Measurements from ENCODE around the gene PUS1.

PUS1 gene

GRCh38 chr12:131905081-131905629 lies 23.9 kb upstream of the PUS1 start:
- Histone ChIP-seq H3K9ac (ENCODE audit: low read length) (no peak overlapping the region), H3K36me3 (ENCODE audit: control insufficient read depth, insufficient read depth, low read length) (no peaks in the 10 kb centered on the region), H3K4me1 (ENCODE audit: control insufficient read depth, insufficient read depth, low read length) (peaks cover 18% of the 10 kb centered on the region), H3K4me3 (ENCODE audit: low read length) (no peak overlapping the region), H3K9me3 (ENCODE audit: control insufficient read depth, low read length) (no peaks in the 10 kb centered on the region), H3K27me3 (ENCODE audit: control insufficient read depth, insufficient read depth, low read length) (no peaks in the 10 kb centered on the region)

DNA sequence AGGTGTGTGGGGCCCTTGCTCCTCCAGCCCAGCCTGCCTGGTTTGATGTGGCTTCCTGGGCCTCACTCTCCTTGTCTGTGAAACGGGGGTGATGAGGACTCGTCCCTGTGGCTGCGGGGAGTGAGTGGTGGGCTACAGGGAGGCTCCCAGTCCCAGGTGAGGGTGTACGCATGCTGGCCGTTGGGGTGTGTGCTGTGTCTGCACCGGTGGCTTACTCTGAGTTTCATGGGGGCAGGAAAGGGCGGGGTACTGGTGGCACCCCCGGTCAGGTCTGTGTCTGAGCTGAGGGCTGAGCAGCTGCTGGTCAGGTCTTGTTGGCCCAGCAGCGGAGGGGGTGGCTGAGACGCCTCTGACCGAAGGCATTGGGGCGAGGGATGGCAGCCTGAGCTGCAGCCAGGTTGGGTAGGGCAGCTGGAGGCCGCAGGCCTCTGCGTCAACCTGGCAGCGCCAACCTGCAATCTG lies 23.4 kb upstream of the PUS1 start:
- peaks cover 18% of the 10 kb centered on the region for H3K4me1 ChIP-seq (ENCODE audit: control insufficient read depth, insufficient read depth, low read length)
- H3K9me3 ChIP-seq (ENCODE audit: control insufficient read depth, low read length): no peaks in the 10 kb centered on the region
- H3K36me3 ChIP-seq (ENCODE audit: control insufficient read depth, insufficient read depth, low read length): no peaks in the 10 kb centered on the region
- no peaks in the 10 kb centered on the region for H3K27me3 ChIP-seq (ENCODE audit: control insufficient read depth, insufficient read depth, low read length)
- H3K4me3 ChIP-seq (ENCODE audit: low read length): no peak overlapping the region
- no peak overlapping the region for H3K9ac ChIP-seq (ENCODE audit: low read length)

GRCh38 chr12:131907379-131908091 lies 21.5 kb upstream of the PUS1 start:
- Histone ChIP-seq H3K9ac (ENCODE audit: low read length) (no peak overlapping the region), H3K4me1 (ENCODE audit: control insufficient read depth, insufficient read depth, low read length) (peaks cover 5% of the 10 kb centered on the region), H3K9me3 (ENCODE audit: control insufficient read depth, low read length) (no peaks in the 10 kb centered on the region), H3K36me3 (ENCODE audit: control insufficient read depth, insufficient read depth, low read length) (no peaks in the 10 kb centered on the region), H3K4me3 (ENCODE audit: low read length) (no peak overlapping the region), H3K27me3 (ENCODE audit: control insufficient read depth, insufficient read depth, low read length) (no peaks in the 10 kb centered on the region)

DNA sequence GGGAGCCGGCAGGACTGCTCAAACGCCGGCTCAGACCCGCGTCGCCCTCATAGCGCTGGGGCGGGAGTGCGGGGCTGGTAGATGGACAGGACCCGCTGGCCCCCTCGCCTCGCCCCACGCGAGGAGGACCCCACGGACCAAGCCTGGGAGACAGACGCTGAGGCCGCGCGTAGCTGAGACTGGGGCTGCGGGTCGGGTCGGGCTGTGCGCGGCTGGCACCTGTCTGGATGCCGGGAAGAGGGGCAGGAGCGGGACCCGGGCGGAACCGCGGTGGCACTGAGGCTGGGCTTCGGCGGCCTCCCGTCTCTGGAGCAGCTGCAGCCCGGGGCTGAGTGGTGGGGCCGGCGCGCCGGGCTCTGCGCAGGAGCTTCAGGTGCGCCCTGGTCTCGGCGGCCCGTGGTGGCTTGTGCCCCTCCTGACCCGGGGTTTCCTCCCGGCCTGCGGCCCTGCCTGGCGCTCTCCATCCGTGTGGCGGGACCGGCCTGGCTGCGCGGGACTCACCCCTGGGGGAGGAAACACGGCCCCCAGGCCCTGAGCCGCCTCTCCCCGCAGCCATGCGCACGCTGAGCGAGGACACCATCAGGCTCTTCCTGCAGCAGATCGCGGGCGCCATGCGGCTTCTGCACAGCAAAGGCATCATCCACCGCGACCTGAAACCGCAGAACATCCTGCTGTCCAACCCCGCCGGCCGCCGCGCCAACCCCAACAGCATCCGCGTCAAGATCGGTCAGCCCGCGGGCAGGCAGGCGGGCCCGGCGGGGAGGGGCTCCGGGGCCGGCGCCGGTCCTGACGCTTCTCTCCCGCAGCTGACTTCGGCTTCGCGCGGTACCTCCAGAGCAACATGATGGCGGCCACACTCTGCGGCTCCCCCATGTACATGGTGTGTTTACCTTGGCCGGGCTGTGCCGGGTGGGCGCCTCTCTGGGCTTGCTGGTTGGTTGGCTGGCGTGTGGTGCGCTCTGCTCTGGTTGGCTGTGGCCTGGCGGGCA lies 20.7 kb upstream of the PUS1 start:
- H3K36me3 ChIP-seq (ENCODE audit: control insufficient read depth, insufficient read depth, low read length): no peaks in the 10 kb centered on the region

GRCh38 chr12:131909081-131909751 lies 19.9 kb upstream of the PUS1 start:
- no peak overlapping the region for H3K9ac ChIP-seq (ENCODE audit: low read length)
- H3K4me3 ChIP-seq (ENCODE audit: low read length): no peak overlapping the region
- no peaks in the 10 kb centered on the region for H3K9me3 ChIP-seq (ENCODE audit: control insufficient read depth, low read length)
- no peaks in the 10 kb centered on the region for H3K27me3 ChIP-seq (ENCODE audit: control insufficient read depth, insufficient read depth, low read length)
- no peaks in the 10 kb centered on the region for H3K36me3 ChIP-seq (ENCODE audit: control insufficient read depth, insufficient read depth, low read length)
- H3K4me1 ChIP-seq (ENCODE audit: control insufficient read depth, insufficient read depth, low read length): no peaks in the 10 kb centered on the region

More for the DNA sequence above, 20.7 kb upstream of the PUS1 start:
- Histone ChIP-seq H3K27me3 (ENCODE audit: control insufficient read depth, insufficient read depth, low read length) (no peaks in the 10 kb centered on the region), H3K9me3 (ENCODE audit: control insufficient read depth, low read length) (no peaks in the 10 kb centered on the region), H3K4me1 (ENCODE audit: control insufficient read depth, insufficient read depth, low read length) (no peaks in the 10 kb centered on the region), H3K9ac (ENCODE audit: low read length) (no peak overlapping the region), H3K4me3 (ENCODE audit: low read length) (no peak overlapping the region)

GRCh38 chr12:131909752-131910219 lies 19.3 kb upstream of the PUS1 start:
- no peak overlapping the region for H3K4me3 ChIP-seq (ENCODE audit: low read length)
- no peaks in the 10 kb centered on the region for H3K36me3 ChIP-seq (ENCODE audit: control insufficient read depth, insufficient read depth, low read length)
- H3K27me3 ChIP-seq (ENCODE audit: control insufficient read depth, insufficient read depth, low read length): no peaks in the 10 kb centered on the region
- H3K9ac ChIP-seq (ENCODE audit: low read length): no peak overlapping the region
- no peaks in the 10 kb centered on the region for H3K4me1 ChIP-seq (ENCODE audit: control insufficient read depth, insufficient read depth, low read length)
- no peaks in the 10 kb centered on the region for H3K9me3 ChIP-seq (ENCODE audit: control insufficient read depth, low read length)

DNA sequence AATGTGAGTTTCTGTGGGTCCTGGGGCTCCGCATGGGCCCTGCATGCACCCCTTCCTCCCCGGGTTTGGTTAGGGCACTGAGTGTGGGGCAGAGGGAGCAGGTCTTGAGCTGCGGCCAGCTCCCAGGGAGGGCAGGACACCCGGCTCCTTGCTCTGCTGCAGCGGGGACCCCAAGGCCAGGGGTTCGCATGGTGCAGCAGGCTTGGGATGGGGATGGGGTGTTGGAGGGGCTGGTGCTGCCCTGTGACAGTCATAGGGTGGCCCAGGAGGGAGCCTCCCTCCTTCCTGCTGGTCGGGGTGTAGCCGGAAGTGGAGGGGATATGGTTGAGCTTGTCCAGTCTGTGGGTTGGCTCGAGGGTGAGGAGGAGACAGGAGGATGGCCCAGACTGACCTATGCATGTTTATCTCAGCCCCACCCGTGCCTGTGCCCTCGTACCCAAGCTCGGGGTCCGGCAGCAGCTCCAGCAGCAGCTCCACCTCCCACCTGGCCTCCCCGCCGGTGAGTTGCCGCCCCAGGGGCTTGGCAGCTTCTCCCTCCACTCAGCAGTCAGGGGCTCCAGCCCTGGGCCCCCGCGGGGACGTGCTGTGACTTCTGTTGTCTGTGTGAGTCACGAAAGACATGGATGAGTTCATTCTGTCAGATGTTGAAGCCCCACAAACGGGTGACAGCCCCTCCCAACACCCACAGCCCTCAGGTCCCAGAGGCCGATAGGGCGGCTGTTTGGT lies 18.6 kb upstream of the PUS1 start:
- no peak overlapping the region for H3K9ac ChIP-seq (ENCODE audit: low read length)
- no peaks in the 10 kb centered on the region for H3K36me3 ChIP-seq (ENCODE audit: control insufficient read depth, insufficient read depth, low read length)
- H3K27me3 ChIP-seq (ENCODE audit: control insufficient read depth, insufficient read depth, low read length): no peaks in the 10 kb centered on the region
- H3K9me3 ChIP-seq (ENCODE audit: control insufficient read depth, low read length): no peaks in the 10 kb centered on the region
- H3K4me3 ChIP-seq (ENCODE audit: low read length): no peak overlapping the region
- no peaks in the 10 kb centered on the region for H3K4me1 ChIP-seq (ENCODE audit: control insufficient read depth, insufficient read depth, low read length)

- H3K9me3 ChIP-seq (ENCODE audit: control insufficient read depth, low read length): no peaks in the 10 kb centered on the region
- H3K4me3 ChIP-seq (ENCODE audit: low read length): no peak overlapping the region
- no peaks in the 10 kb centered on the region for H3K36me3 ChIP-seq (ENCODE audit: control insufficient read depth, insufficient read depth, low read length)
- no peak overlapping the region for H3K9ac ChIP-seq (ENCODE audit: low read length)
- H3K4me1 ChIP-seq (ENCODE audit: control insufficient read depth, insufficient read depth, low read length): no peaks in the 10 kb centered on the region
- H3K27me3 ChIP-seq (ENCODE audit: control insufficient read depth, insufficient read depth, low read length): no peaks in the 10 kb centered on the region
These were observed 17.9 kb upstream of the PUS1 start for GRCh38 chr12:131911028-131911650.

DNA sequence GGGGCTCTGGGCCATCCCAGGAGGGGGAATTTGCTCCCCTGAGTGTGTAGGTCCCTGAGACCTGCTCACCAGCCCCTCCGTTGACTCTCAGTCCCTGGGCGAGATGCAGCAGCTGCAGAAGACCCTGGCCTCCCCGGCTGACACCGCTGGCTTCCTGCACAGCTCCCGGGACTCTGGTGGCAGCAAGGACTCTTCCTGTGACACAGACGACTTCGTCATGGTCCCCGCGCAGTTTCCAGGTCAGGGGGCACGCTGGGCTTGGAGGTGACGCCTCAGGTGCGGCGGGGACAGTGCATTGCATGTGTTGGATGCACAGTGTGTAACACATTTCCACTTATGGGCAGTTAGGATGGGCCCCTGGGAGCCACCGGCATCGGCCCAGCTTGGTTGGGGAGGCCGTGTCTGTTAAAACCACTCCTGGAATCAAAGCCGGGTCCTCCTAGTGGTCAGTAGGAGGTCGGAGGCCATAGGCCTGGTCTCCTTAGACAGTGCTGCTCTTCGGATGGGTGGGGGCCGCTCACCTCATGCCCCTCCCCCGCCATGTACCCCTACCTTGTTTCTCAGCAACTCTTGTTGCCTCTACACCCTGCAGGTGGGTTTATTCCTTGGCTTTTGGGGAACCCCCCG lies 17.1 kb upstream of the PUS1 start:
- H3K9me3 ChIP-seq (ENCODE audit: control insufficient read depth, low read length): no peaks in the 10 kb centered on the region
- no peaks in the 10 kb centered on the region for H3K27me3 ChIP-seq (ENCODE audit: control insufficient read depth, insufficient read depth, low read length)
- H3K4me3 ChIP-seq (ENCODE audit: low read length): no peak overlapping the region
- H3K9ac ChIP-seq (ENCODE audit: low read length): no peak overlapping the region
- no peaks in the 10 kb centered on the region for H3K36me3 ChIP-seq (ENCODE audit: control insufficient read depth, insufficient read depth, low read length)
- no peaks in the 10 kb centered on the region for H3K4me1 ChIP-seq (ENCODE audit: control insufficient read depth, insufficient read depth, low read length)

- Histone ChIP-seq H3K4me3 (ENCODE audit: low read length) (no peak overlapping the region), H3K36me3 (ENCODE audit: control insufficient read depth, insufficient read depth, low read length) (no peaks in the 10 kb centered on the region), H3K9ac (ENCODE audit: low read length) (no peak overlapping the region), H3K27me3 (ENCODE audit: control insufficient read depth, insufficient read depth, low read length) (no peaks in the 10 kb centered on the region), H3K4me1 (ENCODE audit: control insufficient read depth, insufficient read depth, low read length) (no peaks in the 10 kb centered on the region), H3K9me3 (ENCODE audit: control insufficient read depth, low read length) (no peaks in the 10 kb centered on the region)
These were observed 16.4 kb upstream of the PUS1 start for GRCh38 chr12:131912518-131913274.
